Erythroblast (primary cell): Measurements from ENCODE around the gene RASA2.
"Not testable (repeated sequence)": the region's sequence is repeated elsewhere in the genome, so short reads cannot be mapped to it uniquely, and the experiment has no call there.

Experiments
- DNase-seq, 2 experiments: peaks; one replicate each; lab custom pipeline; 2025; lab: John Stamatoyannopoulos, UW
- GATA1 ChIP-seq: IDR thresholded peaks from 2 replicates; pipeline ENCODE4 v1.6.1; 2011; ENCODE audit warnings: low read depth, mild to moderate bottlenecking, control low read depth, low read length, moderate library complexity
- POLR2A ChIP-seq: IDR thresholded peaks from 2 replicates; pipeline ENCODE4 v1.6.1; 2011; ENCODE audit warnings: mild to moderate bottlenecking, low read length

RASA2 gene

DNA sequence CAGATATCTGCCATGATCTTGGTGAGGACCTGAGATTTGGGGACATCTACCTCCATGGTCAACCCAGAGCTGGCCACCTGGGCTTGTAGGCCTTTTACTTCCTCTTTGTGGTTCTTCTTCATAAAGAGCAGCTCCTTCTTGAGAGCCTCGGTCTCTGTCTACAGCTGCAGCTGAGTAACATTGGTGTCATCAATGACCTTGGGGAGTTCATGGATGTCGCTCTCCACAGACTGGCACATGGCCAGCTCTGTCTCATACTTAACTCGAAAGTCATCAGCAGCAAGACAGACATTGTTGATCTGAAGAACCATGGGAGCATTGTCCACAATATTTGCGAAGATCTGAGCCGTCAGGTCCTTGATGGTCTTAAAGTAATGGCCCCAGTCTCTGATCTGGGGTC, 15.7 kb upstream of the RASA2 start:
- DNase-seq: no peak
- TF ChIP-seq POLR2A: no peak

DNA sequence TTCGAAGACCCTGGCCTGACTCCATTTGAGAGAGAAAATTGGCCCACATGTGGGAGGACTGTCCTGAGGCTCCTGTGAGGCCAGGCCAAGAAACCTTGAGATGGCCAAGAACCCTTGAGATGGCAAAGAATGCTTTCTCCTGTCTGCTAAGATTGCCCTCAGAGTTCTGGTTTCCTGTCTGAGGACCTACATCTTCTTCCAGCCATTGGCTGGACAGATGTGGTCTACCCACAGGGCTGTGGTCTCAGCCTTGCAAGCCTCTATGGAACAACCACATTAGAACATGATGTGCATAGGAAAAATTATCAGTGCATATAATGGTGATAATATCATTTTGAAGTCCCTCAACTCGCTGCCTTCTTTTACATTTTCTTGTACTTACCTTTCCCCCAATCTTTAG, 10.8 kb upstream of the RASA2 start:
- TF ChIP-seq POLR2A: no peak
- TF ChIP-seq GATA1: no peak
- no peak for DNase-seq

DNA sequence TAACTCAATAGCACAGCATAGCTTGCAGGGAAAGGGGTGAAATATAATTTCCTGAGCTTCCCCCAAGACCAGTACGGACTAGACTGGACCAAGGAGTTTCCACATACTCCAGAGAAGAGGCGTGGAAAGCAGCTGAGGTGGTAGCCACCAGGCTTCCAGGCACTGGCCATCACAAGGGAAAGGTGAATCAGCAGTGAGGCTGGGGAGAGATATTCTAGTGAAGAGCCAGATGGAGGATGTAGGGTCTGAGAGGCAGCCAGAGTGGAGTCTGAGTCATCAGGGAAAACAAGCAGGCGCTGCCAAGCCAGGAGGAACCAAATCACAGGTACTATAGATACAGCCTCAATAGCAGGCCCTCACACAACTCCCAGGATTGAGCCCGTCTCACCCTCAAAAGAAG, 9.6 kb upstream of the RASA2 start:
- no peak for TF ChIP-seq GATA1
- no peak for TF ChIP-seq POLR2A
- DNase-seq: no peak

DNA sequence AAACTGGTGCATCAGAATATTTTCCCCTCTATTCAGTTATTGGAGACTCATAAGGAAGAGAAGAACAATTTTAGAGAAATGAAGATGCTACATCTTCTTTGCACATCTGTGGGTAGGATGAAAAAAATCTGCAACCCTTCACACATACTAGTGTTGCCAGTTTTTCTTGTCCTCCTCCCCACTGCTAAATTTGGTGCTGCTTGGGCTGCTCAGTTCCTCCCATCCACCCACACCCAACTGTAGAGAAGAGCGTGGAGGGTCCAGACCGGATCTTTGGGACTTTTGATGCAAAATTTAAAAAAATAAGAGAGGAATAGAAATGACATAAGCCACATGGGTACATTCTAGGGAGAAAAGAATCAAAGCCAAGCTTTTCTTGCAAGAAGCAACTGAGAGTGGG, 8.7 kb upstream of the RASA2 start:
- TF ChIP-seq GATA1 (no peak), POLR2A (no peak)
- no peak for DNase-seq

DNA sequence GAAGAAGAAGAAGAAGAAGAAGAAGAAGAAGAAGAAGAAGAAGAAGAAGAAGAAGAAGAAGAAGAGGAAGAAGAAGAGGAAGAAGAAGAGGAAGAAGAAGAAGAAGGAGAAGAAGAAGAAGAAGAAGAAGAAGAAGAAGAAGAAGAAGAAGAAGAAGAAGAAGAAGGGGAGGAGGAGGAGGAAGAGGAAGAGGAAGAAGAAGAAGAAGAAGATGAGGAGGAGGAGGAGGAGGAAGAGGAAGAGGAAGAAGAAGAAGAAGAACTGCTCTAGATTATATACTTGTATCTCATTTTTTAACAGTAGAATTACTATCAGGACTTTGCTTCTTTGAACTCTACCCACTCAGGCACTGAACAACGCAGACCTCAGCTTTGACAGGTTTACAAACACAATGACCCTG, 8.0 kb upstream of the RASA2 start:
- not testable (repeated sequence) for DNase-seq

DNA sequence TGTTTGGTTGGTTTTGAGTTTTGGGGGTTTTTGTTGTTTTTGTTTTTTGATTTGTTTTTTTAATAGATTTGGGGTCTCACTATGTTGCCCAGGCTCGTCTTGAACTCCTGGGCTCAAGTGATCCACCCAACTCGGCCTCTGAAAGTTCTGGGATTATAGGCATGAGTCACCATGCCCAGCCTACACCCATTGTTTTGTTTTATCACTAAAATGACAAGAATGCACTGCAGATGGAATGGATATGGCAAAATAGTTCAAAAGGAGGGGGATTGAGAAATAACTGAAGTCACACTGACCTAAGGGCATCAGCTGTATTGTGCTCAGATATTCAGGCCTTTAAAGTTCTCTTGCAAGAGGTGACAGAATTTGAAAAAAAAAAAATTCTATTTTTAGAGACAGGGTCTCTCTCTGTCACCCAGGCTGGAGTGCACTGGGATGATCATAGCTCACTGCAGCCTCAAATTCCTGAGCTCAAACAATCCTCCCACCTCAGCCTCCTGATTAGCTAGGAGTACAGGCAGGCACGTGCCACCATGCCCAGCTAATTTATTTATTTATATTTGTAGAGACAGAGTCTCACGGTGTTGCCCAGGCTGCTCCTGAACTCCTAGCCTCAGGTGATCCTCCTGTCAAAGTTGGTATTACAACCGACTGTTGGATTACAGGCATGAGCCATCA, 4.4 kb upstream of the RASA2 start:
- no peak for TF ChIP-seq GATA1
- no peak for TF ChIP-seq POLR2A
- DNase-seq: peak in 1 of 2 experiments; percentile 10

DNA sequence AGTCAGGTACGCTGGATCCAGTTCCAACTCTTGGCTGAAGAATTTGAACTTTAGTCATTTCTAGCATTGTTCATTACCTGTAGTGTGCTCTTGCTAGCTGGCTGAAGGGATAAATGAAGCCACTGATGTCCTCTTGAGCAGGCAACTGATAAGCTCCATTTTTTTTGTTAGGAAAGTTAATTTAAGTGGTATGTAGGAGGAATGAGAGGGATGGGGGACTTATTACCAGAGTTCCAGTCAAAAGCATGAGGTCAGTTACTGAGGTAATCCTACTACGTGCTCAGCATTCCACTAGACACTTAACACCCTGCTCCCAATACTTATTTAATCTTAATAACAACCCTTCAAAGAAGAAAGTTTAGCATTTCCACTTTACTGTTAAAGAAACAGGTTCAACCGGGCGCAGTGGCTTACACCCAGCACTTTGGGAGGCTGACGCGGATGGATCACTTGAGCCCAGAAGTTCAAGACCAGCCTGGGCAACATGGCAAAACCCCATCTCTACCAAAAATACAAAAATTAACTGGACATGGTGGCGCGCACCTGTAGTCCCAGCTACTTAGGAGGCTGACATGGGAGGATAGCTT, 2.0 kb upstream of the RASA2 start:
- TF ChIP-seq POLR2A (no peak), GATA1 (no peak)
- no peak for DNase-seq

DNA sequence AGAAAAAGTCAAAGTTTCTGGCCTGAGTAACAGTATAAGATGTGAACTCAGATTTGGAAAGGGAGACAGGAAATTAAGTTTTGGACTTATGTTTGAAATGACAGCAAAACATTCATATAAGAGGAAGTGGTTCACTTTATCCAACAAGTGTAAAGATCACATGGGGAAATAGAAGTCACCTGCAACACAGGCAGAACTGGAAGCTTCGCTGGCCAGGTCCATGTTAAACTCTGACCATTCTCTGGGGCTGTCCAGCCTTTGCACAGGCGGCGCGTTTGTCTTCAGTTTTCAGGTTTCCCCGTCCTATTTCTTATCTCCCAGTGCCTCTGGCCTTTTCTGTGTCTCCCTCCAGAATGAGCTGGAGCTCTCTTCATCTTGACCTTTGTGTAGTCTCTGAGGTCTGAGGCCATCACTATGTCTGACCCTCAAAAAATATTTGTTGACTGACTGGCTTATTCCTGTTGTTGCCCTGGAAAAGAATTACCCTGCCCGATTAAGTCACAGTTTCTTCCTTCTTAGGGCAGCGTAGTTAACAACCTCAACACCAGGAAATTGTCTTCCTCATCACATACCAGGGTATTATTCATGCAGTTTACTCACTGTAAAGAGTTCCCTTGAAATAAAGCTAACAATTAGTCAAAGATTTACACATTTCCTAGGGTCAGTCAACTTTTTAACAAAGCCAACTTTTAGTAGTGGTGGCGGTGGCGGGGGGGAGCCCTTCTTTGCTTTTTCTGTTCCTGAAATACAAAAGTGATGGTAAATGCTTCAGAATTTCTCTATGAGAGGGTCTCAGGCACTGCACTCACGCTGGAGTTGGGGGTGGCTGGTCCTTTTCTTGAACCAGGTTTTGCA, 959 bp upstream of the RASA2 start:
- TF ChIP-seq GATA1 (no peak), POLR2A (no peak)

DNA sequence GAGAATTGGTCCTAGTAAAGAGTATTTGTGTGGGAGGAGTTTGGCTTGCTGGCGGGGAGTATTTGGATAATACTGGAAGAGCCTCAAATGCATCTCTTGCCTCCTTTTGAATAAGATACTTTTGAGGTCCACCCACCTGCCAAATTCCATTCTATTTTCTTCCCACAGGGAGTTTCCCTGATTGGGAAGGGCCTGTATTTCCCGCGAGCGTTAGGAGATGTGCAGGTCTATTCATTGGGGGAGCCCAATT, 406 bp upstream of the RASA2 start:
- TF ChIP-seq GATA1 (no peak), POLR2A (no peak)

More for the DNA sequence above, 959 bp upstream of the RASA2 start:
- peak; percentile 42 to 43 for DNase-seq

DNA sequence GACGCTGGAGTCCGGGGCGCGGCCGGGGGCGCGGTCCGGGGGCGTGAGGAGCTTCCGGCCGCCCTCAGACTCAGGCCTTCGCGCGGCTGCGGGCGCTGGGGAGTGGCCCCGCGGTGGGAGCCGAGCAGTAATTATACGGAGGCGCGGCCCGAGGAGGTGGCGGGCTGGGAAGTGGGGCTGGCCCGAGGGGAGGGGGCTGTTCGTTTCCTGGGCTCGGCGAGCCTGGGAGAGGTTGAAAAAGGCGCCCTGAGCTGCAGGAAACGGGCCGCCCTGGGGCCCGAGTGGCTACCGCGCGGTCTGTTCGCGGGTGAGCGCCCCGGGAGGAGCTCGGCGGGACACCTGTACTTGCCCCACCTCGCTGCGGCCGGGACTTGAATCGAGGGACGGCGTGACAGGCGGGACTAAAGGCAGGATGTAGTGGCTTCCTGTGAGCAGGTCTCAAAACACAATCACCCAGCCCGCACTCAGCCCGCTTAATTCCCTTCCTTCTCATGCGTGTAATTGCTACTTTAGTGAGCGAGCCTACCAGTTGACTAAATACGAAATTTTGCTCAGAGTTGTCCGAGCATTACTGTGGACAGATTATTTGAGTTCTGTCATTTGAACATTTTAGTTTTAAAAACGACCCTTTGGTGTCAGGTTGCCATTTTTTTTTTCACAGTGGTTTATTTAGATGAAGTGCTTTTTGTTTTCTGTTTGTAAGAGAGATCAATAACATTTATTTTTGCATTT, 860 bp downstream of the RASA2 start:
- TF ChIP-seq POLR2A (no peak), GATA1 (no peak)
- DNase-seq: peak; percentile 81

More for the DNA sequence above, 406 bp upstream of the RASA2 start:
- no peak for DNase-seq

DNA sequence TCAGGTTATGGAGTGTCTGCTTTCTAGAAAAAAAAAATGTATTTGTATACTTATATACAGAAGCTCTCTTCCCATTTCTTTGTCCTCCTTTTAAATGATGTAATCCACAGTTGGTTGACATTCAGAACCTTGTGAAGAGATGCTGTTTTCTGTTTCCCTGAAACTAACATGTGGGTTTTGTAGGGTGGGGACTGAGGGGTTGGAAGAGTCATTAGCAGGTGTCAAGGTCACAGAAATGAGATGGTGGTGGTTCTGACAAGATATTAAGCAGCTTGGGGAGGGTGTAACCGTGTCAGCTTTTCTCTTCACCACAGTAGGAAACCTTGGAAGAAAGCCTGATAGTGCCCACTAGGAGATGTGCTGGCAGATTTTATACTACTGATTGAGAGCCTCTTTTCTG, 2.4 kb downstream of the RASA2 start:
- TF ChIP-seq GATA1 (no peak), POLR2A (no peak)
- DNase-seq: peak; percentile 17 to 26

DNA sequence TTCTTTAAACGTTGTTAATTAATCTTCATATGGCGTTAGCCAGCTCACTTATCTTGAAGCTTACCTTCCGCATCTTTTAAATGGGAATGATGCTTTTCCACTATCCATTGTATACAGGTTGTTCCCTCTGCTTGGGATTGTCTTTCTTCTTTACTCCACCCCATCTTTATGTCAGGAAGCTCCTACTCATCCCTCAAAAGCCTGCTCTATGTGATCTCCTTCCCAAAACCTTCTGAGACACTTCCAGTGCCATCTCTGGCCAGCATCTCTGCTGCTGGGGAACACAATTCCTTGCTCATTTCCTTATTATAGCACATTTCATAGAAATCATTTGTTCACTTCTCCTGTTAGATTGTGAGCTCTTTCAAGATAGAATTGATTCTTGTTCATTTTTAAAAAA, 4.3 kb downstream of the RASA2 start:
- DNase-seq: no peak
- no peak for TF ChIP-seq GATA1
- TF ChIP-seq POLR2A: no peak

DNA sequence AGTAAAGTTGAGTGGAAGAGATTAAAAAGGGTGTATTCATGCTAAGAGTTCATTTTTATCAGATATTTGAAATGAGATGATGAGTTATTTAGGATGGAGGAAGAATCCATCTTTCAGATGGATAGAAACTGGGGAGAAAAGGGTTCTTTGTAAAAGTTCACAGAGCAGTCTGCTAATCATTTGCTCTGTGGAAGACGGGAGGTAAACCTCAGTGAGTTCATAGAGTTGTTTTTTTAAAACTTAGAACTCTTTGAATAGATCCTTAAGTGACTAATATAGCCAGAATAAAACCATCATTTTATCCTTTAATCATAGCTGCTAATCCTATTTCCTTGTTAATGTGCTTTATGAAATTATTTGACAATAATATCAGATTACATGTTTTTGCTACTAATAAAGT, 5.1 kb downstream of the RASA2 start:
- no peak for DNase-seq
- TF ChIP-seq GATA1 (no peak), POLR2A (no peak)

DNA sequence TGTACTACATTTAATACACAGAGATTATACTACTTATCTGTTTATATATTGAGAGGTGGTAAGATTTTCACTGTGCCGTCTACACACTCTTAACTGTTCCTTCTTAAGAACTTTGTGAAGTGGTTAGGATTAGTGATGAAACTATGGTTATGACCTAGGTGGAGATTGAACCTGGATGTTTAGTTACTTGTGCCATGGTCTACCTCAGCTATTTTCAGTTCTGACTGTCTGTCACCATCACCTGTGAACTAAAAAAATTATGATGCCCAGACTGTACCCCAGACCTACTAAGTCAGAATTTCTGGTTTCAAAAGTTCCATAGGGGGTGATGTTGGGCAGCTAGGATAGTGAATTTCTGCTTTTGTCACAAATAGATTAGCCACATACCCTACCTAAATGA, 6.4 kb downstream of the RASA2 start:
- no peak for DNase-seq
- TF ChIP-seq POLR2A (no peak), GATA1 (no peak)

DNA sequence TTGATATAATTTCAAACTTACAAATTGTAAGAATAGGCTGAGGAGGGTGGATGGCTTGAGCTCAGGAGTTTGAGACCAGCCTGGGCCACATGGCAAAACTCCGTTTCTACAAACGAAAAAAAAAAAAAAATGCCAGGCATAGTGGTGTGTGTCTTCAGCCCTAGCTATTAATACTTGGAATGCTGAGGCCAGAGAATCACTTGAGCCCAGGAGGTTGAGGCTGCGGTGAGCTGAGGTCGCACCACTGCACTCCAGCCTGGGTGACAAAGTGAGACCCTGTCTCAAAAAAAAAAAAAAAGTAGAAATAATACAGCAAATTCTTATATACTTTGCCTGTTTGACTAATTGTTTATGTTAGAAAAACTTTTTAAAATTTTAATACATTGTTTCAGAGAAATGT, 10.8 kb downstream of the RASA2 start:
- DNase-seq: not testable (repeated sequence)
